LoVo (cell line): Measurements from ENCODE around the gene NFIA.
A peak's percentile ranks its signal among the peaks of the same experiment; 100 is the strongest.

Experiments used
- DNase-seq: peaks from one replicate; pipeline ENCODE4 v3.0.0-alpha.2; 2016; ENCODE audit warnings: low spot score

NFIA gene

GRCh38 chr1:61299463-61299862, 217.1 kb downstream of the NFIA start:
- DNase-seq, result peak; percentile 28

GRCh38 chr1:61300899-61301298, 218.5 kb downstream of the NFIA start:
- no peak for DNase-seq

GRCh38 chr1:61301824-61302657, 219.7 kb downstream of the NFIA start:
- DNase-seq, result no peak

- no peak for DNase-seq
Measured at GRCh38 chr1:61307422-61308142, 225.2 kb downstream of the NFIA start.

GRCh38 chr1:61310057-61310456, 227.7 kb downstream of the NFIA start:
- no peak for DNase-seq

- no peak for DNase-seq
Measured at GRCh38 chr1:61310538-61310937, 228.2 kb downstream of the NFIA start.

- DNase-seq, result no peak
Measured at GRCh38 chr1:61313906-61314422, 231.6 kb downstream of the NFIA start.

- no peak for DNase-seq
Measured at GRCh38 chr1:61315011-61315410, 232.7 kb downstream of the NFIA start.

GRCh38 chr1:61316493-61316892, 234.1 kb downstream of the NFIA start:
- no peak for DNase-seq

- no peak for DNase-seq
Measured at GRCh38 chr1:61318319-61319125, 236.2 kb downstream of the NFIA start.

GRCh38 chr1:61320575-61320974, 238.2 kb downstream of the NFIA start:
- DNase-seq, result no peak

- no peak for DNase-seq
Measured at GRCh38 chr1:61322008-61322744, 239.8 kb downstream of the NFIA start.

GRCh38 chr1:61322769-61323168, 240.4 kb downstream of the NFIA start:
- no peak for DNase-seq

GRCh38 chr1:61323681-61324328, 241.4 kb downstream of the NFIA start:
- no peak for DNase-seq

GRCh38 chr1:61326713-61327112, 244.4 kb downstream of the NFIA start:
- DNase-seq, result no peak

GRCh38 chr1:61327436-61327835, 245.1 kb downstream of the NFIA start:
- no peak for DNase-seq

GRCh38 chr1:61329556-61329955, 247.2 kb downstream of the NFIA start:
- DNase-seq, result no peak

- no peak for DNase-seq
Measured at GRCh38 chr1:61330018-61330417, 247.7 kb downstream of the NFIA start.

- DNase-seq, result no peak
Measured at GRCh38 chr1:61330571-61330970, 248.2 kb downstream of the NFIA start.

- no peak for DNase-seq
Measured at GRCh38 chr1:61332196-61332753, 249.9 kb downstream of the NFIA start.

- no peak for DNase-seq
Measured at GRCh38 chr1:61332796-61333195, 250.4 kb downstream of the NFIA start.
